ENCODE data around the gene DHX8.
"Not testable (repeated sequence)": the region's sequence is repeated elsewhere in the genome, so short reads cannot be mapped to it uniquely, and the experiment has no call there.

DHX8 gene

DNA sequence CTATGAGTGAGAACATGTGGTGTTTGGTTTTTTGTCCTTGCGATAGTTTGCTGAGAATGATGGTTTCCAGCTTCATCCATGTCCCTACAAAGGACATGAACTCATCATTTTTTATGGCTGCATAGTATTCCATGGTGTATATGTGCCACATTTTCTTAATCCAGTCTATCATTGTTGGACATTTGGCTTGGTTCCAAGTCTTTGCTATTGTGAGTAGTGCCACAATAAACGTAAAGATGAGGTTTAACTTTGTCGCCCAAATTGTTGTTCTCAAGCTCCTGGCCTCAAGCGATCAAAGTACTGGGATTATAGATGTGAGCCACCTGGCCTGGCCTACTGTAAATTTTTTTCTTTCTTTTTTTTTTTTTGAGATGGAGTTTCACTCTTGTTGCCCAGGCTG, 21.2 kb upstream of the DHX8 start:
- DNase-seq = not testable (repeated sequence)

DNA sequence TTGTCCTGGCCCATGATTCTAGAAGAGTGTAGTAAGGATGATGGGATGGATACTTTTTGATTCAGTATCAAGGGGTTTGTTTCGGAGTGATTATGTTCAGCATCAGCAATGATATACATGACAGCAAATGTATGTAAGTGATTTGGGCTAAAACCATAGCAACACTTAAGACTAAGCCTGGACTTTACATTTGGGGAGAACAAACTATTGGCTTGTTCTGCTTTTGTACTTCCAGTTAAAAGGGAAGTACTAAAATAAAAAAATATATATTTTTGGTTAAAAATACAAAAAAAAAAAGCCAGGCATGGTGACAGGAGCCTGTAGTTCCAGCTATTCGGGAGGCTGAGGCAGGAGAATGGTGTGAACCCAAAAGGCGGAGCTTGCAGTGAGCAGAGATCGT, 20.5 kb upstream of the DHX8 start:
- DNase-seq = no peak

DNA sequence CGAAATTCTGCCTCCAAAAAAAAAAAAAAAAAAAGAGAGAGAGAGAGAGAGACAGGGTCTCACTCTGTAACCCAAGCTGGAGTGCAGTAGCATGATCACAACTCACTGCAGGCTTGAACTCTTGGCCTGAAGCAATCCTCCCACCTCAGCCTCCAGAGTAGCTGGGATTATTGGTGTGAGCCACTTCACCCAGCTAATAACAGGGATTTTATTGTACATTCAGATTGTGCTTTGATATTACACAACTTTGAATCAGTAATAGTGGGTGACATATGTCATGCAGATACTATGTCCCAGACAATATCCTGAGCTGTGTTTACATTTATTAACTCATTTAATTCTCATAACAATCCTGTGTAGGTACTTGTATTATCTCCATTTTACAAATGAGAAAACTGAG, 19.7 kb upstream of the DHX8 start:
- DNase-seq = no peak

DNA sequence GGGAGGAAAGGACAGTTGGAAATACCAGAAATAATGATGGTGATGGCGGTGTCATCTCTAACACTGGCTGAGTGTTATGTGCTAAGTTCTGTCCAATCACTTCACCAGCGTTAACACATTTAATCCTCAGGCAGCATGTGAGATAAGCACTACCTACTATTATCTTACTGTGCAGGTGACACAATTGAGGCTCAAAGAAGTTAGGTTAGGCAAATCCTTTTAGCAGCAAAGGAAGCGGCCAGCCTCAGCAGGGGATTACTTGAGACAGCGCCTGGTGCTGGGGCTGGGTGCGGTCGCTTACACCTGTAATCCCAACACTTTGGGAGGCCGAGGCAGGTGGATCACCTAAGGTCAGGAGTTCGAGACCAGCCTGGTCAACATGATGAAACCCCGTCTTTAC, 18.7 kb upstream of the DHX8 start:
- DNase-seq = no peak

DNA sequence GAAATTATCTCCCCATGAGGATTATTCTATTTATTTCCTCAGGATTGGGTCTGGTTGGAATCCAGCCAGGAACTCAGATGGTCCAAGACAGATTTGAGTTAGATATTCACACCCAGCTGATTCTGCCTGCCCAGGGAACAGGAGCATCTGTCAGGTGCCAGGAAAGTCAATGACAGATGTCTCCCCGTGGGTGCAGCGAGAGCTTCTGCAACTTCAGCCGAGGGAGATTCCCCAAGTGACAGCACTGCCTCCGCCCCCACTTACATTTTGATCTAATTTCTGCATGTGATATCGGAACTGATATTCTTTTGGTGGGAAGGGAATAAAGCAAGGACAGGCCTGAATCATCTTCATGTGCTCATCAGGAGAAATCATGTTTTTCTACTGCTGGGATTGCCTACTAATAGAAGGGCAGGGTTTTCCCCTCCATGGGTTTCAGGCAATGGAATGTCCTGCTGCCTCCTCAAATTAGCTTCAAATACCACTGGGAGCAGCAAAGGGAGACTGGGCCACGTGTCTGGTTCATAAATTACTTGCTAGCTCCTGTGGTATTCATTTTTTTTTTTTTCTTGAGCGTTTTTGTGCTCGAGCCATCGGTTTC, 15.7 kb upstream of the DHX8 start:
- DNase-seq = no peak

DNA sequence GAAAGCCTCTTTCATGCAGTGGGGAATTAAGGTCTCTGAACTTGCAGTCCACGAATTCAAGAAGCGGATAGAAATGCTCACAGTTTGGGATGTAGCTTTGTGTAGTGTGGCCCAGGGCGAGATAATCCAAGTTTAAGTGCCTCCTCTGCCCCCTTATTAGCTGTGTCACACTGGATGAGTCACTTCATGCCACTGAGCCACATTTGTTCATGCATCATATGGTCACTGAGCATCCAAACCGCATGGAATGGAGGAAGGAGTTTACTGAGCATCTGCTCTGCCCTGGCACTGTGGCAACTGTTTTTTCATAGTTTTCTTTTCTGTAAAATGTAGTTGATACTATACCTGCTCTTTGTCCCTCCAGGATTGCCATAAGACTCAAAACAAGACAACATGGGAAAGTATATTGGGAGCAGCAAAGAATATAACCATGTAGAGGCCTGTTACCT, 15.1 kb upstream of the DHX8 start:
- no peak for DNase-seq

DNA sequence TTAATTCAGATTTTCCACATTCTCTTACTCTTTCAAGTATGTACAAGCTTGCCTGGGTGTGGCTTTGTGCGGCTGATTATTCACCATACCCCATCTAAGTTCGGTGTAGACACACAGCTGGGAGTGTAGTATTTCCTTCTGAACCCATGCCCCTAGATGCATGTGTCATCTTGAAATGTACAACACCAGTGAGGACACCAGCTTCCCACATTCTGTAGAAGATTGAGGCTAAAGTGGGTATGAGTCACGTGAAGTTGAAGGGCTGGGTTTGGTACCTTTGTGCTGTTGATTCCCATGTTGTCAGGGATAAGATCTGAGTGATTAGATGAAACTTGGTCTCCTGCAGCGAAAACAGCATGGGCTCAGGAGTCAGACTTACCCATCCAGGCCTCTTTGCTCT, 14.6 kb upstream of the DHX8 start:
- DNase-seq = no peak

DNA sequence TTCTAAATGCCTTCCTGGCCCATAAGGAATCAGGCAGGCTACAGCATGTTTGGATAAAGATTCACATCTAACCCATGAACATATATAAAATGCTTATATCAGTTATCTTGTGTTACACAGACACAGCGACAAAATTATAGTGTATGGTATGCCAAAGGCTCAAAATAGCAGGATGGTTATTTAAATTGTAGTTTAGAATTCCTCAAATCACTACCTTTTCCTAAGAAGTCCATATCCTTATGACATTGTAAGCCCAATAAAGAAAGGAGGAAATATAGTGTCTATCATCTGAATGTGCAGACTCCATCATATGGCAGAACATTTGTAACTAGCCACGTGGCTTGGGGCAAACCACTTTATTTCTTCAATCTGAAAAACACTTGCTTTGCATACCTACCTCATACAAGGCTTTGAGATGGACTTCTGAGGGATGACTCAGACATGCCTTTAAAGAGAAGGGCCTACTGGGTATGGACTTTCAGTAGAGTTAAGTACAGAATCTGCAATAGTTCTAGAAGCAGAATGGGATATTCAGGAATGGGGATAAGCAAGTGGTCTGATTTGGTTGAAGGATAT, 12.1 kb upstream of the DHX8 start:
- DNase-seq = no peak

DNA sequence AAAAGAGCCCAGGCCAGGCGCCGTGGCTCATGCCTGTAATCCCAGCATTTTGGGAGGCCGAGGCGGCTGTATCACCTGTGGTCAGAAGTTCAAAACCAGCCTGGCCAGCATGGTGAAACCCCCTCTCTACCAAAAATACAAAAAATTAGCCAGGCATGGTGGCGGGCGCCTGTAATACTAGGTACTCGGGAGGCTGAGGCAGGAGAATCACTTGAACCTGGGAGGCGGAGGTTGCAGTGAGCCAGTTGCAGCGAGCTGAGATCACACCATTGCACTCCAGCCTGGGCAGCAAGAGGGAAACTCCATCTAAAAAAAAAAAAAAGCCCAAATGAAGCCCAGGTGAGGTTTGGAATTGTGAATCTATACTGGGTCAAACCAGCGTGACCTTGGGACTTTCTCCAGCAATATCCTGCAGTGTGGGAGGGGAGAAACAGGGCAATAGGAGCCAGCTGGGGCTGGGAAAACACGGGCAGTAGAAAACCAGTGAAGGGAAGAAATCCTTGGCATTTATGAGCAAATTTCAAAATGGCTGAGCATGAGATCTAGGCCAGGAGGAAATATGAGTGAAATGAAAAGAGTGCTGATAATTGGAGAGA, 8.2 kb upstream of the DHX8 start:
- DNase-seq = no peak

DNA sequence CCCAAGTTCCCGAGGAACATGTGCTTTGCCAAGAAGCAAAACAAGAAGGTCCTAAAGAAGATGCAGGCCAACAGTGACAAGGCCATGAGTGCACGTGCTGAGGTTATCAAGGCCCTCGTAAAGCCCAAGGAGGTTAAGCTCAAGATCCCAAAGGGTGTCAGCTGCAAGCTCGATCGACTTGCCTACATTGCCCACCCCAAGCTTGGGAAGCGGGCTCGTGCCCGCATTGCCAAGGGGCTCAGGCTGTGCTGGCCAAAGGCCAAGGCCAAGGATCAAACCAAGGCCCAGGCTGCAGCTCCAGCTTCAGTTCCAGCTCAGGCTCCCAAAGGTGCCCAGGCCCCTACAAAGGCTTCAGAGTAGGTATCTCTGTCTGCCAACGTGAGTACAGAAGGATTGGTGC, 7.5 kb upstream of the DHX8 start:
- DNase-seq = not testable (repeated sequence)

DNA sequence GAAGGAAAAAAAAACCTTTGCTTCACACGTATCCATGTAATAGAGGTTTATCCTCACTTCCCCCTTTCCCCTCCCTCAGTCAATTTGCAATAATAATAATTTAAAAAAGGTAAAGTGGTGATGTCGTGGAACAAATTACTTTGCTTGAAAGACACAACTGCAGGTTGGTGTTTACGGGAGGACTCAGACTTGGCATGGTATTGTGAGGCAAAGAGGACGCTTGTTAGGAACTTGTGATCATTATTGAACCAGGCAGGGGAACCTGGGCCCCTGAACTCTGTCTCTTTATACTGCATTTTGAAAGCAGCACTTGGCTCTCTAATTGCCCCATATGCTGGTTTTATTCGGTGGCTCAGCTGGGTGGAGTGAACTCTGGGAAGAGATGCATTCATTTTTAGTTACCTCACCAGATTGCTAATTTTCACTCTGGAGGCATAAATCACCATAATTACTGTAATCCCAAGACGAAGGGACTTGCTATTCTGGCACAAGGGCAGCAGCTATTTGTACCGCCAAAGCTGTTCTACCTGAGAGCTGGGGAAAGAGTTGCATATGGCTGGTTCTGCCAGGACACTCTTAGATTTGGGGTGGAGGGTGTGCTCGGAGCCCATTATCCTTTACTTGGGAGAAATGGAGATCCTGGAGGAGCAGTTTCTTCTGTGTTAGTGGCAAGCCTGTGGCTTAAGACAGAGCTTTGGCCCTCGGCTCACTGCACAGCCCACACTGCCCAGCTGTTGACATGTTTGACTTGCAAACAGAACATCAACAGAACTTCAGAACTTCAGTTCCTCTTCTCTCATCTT, 5.7 kb upstream of the DHX8 start:
- DNase-seq = no peak

DNA sequence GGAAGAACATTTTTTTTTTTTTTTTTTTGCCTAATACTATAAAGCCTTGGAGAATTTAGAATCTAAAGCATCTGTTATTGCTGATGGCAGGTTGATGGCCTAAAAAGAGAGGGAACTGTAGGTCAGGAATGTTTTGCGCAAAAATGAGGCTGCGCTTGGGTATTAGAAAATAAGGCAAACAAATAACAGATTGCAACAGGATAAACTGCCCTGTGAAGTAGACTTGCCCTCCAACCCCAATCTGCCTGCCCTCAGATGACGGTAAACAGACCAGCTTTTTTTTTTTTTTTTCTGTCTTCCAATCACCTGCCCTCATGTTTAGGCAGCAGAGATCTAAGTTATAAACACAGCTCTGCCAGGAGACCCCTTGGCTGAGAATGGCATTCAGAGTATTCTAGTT, 3.8 kb upstream of the DHX8 start:
- no peak for DNase-seq

DNA sequence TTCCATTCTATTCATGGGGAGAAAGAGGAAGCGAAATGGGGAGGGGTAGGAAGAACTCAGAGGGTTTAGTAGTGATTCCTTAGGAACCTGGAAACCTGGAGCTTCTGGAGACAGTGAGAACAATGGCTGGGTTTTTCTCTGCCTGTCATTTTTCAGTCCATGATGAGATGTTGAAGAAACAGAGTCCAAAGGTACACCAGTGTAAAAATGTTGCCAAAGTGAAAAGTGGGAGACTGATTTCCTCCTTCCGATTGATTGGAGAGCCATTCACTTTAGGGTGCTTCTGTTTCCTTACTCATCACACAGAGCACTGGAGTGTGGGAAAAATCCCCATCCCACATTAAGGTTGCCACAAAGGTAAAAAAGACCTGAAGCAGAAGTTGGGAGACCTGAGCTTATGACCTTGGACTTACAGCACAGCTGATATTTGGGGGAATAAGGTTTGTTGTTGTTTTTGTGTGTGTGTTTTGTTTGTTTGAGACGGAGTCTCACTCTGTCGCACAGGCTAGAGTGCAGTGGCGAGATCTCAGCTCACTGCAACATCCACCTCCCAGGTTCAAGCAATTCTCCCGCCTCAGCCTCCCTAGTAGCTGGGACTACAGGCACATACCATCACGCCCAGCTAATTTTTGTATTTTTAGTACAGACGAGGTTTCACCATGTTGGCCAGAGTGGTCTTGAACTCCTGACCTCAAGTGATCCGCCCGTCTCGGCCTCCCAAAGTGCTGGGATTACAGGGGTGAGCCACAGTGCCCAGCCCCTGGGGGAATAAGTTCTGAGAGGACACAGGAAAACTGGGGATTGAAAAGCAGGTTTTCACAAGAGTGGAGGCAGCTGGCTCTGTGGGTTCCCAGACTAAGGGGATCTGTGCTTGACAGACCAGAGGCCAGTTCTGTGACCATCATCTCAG, 1.4 kb upstream of the DHX8 start:
- DNase-seq = no peak

DNA sequence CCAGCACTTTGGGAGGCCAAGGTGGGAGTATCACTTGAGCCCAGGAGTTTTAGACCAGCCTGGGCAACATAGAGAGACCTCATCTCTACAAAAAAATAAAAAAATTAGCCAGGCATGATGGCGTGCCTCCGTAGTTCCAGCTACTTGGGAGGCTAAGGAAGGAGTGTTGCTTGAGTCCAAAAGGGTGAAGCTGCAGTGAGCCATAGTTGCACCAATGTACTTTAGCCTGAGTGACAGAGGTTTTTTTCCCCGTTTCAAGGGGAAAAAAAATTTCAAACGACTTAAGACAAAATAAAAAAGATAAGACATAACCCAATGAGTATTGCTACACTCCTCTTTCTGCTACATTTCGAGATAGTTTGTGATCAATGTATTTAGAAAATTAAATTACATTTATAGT, 6.8 kb downstream of the DHX8 start:
- DNase-seq = no peak

DNA sequence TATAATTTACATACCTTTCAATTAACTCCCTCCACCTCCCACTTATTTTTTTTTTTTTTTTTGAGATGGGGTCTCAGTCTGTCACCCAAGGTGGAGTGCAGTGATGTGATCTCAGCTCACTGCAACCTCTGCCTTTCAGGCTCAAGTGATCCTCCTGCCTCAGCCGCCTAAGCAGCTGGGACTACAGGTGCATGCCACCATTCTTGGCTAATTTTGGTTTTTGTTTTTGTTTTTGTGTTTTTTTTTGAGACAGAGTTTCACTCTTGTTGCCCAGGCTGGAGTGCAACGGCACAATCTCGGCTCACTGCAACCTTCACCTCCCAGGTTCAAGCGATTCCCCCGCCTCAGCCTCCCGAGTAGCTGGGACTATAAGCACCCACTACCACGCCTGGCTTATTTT, 25.7 kb downstream of the DHX8 start:
- not testable (repeated sequence) for DNase-seq

DNA sequence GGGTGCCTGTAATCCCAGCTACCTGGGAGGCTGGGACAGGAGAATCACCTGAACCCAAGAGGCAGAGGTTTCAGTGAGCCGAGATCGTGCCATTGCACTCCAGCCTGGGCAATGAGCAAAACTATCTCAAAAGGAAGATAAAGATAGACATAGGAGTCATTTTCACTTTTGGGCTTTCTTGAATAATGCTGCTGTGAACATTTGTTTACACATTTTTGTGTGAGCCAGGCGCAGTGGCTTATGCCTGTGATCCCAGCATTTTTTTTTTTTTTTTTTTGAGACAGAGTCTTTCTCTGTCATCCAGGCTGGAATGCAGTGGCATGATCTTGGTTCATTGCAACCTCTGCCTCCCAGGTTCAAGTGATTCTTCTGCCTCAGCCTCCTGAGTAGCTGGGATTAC, 27.4 kb downstream of the DHX8 start:
- not testable (repeated sequence) for DNase-seq

DNA sequence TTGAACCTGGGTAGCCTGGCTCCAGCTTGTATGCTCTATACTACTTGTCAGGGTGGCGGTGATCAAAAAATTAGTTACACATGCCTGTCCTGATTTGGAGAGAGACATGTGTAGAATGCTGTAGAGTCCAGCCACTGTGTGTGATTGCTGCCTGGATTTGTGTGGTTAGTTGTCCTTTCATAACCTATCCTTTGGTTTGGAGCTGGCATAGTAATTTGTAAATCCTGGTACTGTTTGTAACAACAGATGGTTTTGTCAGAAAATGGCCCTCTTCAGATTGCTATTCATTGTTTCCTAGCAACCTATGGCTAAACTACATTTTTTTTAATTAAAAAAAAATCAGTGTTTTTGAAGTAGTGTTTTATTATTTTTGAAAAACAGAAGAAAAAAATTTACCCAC, 31.9 kb downstream of the DHX8 start:
- DNase-seq = no peak

DNA sequence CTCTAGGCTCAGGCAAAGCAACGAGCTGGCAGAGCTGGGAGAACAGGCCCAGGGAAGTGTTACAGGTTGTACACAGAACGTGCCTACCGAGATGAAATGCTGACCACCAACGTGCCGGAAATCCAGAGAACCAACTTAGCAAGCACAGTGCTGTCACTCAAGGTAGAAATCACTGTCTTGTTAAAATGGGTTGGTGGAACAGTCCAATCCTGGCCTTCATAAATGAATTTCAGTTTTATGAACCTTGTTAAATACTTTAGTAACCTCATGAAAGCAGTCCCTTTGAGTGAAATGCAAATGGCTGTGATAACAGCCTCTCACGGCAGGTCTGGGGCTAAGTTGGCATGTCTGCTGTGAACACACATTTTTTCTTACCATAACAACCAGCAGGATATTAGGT, 33.4 kb downstream of the DHX8 start:
- no peak for DNase-seq

DNA sequence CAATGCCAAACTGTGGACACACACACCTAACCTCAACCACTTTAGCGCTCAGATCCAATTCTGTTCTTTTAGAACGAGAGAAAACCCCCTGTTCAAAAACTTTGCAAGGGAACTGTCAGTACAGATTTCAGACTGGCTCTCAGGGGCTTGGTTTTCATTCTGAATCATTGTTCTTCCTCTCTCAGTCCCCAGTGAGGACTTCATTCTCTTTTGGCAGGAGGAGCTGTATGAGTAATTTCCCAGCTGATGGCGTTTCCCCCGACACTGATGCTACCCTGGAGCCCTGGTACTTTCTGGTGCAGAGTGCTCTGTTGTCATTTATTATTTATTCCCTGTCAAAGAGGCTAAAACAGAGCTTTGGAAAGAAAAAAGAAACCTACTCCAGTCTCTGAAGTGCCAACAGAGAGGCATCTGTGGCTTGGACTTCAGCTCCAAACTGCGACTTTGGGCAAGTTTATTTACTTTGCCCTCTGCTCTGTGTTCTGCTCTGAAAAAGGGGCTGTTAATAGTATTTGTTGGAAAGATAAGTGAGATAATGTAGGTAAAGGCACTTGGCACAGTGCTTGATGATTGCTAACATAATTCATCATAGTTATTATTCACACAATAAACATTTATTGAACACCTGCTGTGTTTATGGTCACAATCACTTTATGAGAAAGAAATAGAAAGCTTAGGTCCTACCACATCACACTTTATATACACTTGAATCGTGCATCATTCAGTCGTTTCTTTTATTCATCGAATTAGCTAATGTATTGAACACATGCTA, 34.0 kb downstream of the DHX8 start:
- DNase-seq = no peak

DNA sequence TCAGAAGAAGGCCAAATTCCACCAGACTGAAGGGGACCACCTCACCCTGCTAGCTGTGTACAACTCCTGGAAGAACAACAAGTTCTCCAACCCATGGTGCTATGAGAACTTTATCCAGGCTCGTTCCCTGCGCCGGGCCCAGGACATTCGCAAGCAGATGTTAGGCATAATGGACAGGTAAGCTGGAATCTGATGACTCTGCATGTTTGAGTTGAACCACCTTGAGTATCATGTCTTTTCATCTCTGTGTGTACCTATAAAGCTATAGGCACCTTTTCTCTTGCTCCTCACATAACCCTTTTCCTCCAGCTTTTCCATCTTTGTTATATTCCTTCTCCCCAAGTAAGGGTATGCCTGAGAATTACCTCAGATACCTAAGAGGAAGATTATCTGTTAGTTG, 37.6 kb downstream of the DHX8 start:
- no peak for DNase-seq

DNA sequence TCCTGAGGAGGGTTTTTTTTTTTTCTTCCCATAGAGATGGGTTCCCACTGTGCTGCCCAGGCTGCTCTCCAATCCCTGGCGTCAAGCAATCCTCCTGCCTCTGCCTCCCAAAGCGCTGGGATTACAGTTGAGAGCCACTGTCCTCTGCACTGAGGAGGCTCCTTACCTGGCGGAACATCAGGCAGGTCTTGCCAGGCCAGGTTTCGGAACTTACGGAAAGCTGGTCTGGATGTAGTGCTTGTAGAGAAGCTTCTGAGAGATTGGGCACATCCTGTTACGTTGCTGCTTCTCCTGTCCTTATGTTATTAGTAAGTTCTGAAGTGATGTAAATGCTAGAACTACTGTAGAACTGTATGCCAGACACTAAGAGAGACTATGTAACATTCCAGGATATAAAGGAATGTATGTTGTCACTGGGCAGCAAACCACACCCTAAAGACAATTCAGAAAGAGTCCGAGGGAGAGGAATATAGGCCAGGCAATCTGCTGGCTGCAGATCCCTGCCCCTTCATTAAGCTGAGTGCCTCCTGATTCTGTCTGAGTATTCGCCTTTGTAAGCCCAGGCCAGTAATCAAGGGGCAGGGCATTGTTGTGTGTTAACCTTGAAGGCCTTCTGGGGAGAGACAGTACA, 41.3 kb downstream of the DHX8 start:
- no peak for DNase-seq

All from activated CD4-positive, alpha-beta T cell treated with anti-CD3 and anti-CD28 coated beads for 1 hour (primary cell).